Mesendoderm (in vitro differentiated cells): ENCODE results near the gene PDGFA.

Experiments used
- DNase-seq: peaks from one replicate; pipeline ENCODE4 v3.0.0; 2013
- H2AK5ac ChIP-seq: 2 replicates; pipeline ENCODE4 v1.6.1; 2013; ENCODE audit warnings: low read length, inconsistent platforms
- H2BK120ac ChIP-seq: 2 replicates; pipeline ENCODE4 v1.6.1; 2013; ENCODE audit warnings: low read depth, mild to moderate bottlenecking, low read length, moderate library complexity, mixed read lengths
- H2BK15ac ChIP-seq: replicated peaks from 2 replicates; pipeline ENCODE4 v1.6.1; 2013; ENCODE audit warnings: low read depth, mild to moderate bottlenecking, moderate library complexity
- H2BK5ac ChIP-seq: 2 replicates; pipeline ENCODE4 v1.6.1; 2013; ENCODE audit warnings: low read length, inconsistent platforms
- H3K18ac ChIP-seq: 2 replicates; pipeline ENCODE4 v1.6.1; 2013; ENCODE audit warnings: mild to moderate bottlenecking, low read length, mixed read lengths
- H3K23ac ChIP-seq: one replicate; pipeline ENCODE4 v1.6.1; 2013; ENCODE audit warnings: low read length
- H3K27ac ChIP-seq: 2 replicates; pipeline ENCODE4 v1.5.1; 2013; ENCODE audit warnings: low read depth, mild to moderate bottlenecking, inconsistent platforms, low read length, moderate library complexity
- H3K27me3 ChIP-seq: 2 replicates; pipeline ENCODE4 v1.6.1; 2013; ENCODE audit warnings: low read length, control low read depth, mild to moderate bottlenecking, inconsistent platforms; ENCODE audit not compliant: insufficient read depth, poor library complexity
- H3K36me3 ChIP-seq: 2 replicates; pipeline ENCODE4 v1.6.1; 2013; ENCODE audit warnings: low read length, inconsistent platforms; ENCODE audit not compliant: control insufficient read depth, insufficient read depth
- H3K4ac ChIP-seq: one replicate; pipeline ENCODE4 v1.6.1; 2013; ENCODE audit warnings: low read depth, mild to moderate bottlenecking, low read length, moderate library complexity
- H3K4me1 ChIP-seq: 2 replicates; pipeline ENCODE4 v1.6.1; 2013; ENCODE audit warnings: low read depth, low read length, inconsistent platforms; ENCODE audit not compliant: control insufficient read depth
- H3K4me2 ChIP-seq: 2 replicates; pipeline ENCODE4 v1.6.1; 2013; ENCODE audit warnings: low read length
- H3K4me3 ChIP-seq: 2 replicates; pipeline ENCODE4 v1.5.1; 2013; ENCODE audit warnings: mild to moderate bottlenecking, low read length
- H3K56ac ChIP-seq: one replicate; pipeline ENCODE4 v1.6.1; 2013; ENCODE audit warnings: low read length
- H3K79me1 ChIP-seq: 2 replicates; pipeline ENCODE4 v1.6.1; 2013; ENCODE audit warnings: low read length, inconsistent platforms
- H3K79me2 ChIP-seq: 2 replicates; pipeline ENCODE4 v1.6.1; 2013; ENCODE audit warnings: mild to moderate bottlenecking, low read length; ENCODE audit not compliant: control insufficient read depth, insufficient read depth
- H3K9ac ChIP-seq: 2 replicates; pipeline ENCODE4 v1.6.1; 2013; ENCODE audit warnings: low read length, inconsistent platforms
- H4K5ac ChIP-seq: one replicate; pipeline ENCODE4 v1.6.1; 2013; ENCODE audit warnings: low read length
- H4K8ac ChIP-seq: one replicate; pipeline ENCODE4 v1.6.1; 2013; ENCODE audit warnings: low read depth, mild to moderate bottlenecking, control low read depth, low read length, moderate library complexity
- WGBS: extraction: QIAGEN DNeasy Blood & Tissue Kit; methylation state at CpG from one replicate; pipeline ENCODE4 v1.1.7; 2013; ENCODE audit warnings: low lambda C conversion rate, missing lambda C conversion rate; ENCODE audit not compliant: insufficient coverage; ENCODE audit errors: extremely low coverage; 5-methylcytosine and 5-hydroxymethylcytosine counted together

PDGFA gene

GRCh38 chr7:539731-540411, 20.2 kb upstream of the PDGFA start:
- Histone ChIP-seq H3K4me1 (peaks cover 3% of the 10 kb centered on the region), H4K8ac (no peak overlapping the region), H3K27ac (no peak overlapping the region), H3K79me1 (no peaks in the 10 kb centered on the region), H2BK5ac (no peak overlapping the region), H2BK15ac (no peak overlapping the region), H3K79me2 (no peaks in the 10 kb centered on the region), H3K4ac (peak overlapping the region; percentile 81), H3K36me3 (no peaks in the 10 kb centered on the region), H3K27me3 (no peaks in the 10 kb centered on the region), H3K56ac (peak overlapping the region; percentile 10), H2BK120ac (no peak overlapping the region), H3K4me2 (no peak overlapping the region), H4K5ac (no peak overlapping the region), H3K4me3 (no peak overlapping the region), H3K23ac (no peak overlapping the region), H2AK5ac (no peak overlapping the region), H3K18ac (peak overlapping the region; percentile 47), H3K9ac (no peak overlapping the region)
- WGBS: no CpG with 5 or more reads among the region's 17 CpGs
- peak; percentile 25 for DNase-seq

GRCh38 chr7:538764-539685, 19.4 kb upstream of the PDGFA start:
- Histone ChIP-seq H3K36me3 (no peaks in the 10 kb centered on the region), H3K18ac (peak overlapping the region; percentile 47), H2BK5ac (peak overlapping the region; percentile 50), H3K79me1 (no peaks in the 10 kb centered on the region), H2AK5ac (no peak overlapping the region), H4K5ac (no peak overlapping the region), H2BK120ac (peak overlapping the region; percentile 14), H3K9ac (no peak overlapping the region), H3K4me2 (no peak overlapping the region), H3K79me2 (no peaks in the 10 kb centered on the region), H3K4me3 (no peak overlapping the region), H3K4me1 (peaks cover 3% of the 10 kb centered on the region), H3K27me3 (no peaks in the 10 kb centered on the region), H3K23ac (no peak overlapping the region), H3K56ac (peak overlapping the region; percentile 60), H3K27ac (peak overlapping the region; percentile 36), H4K8ac (no peak overlapping the region), H2BK15ac (no peak overlapping the region), H3K4ac (peak overlapping the region; percentile 75)
- peak; percentile 29 for DNase-seq
- no CpG with 5 or more reads among the region's 37 CpGs for WGBS

GRCh38 chr7:537911-538634, 18.4 kb upstream of the PDGFA start:
- DNase-seq: peak; percentile 93
- H2BK5ac ChIP-seq: no peak overlapping the region
- no peak overlapping the region for H3K9ac ChIP-seq
- H3K4me1 ChIP-seq: peaks cover 3% of the 10 kb centered on the region
- H3K79me2 ChIP-seq: no peaks in the 10 kb centered on the region
- WGBS: no CpG with 5 or more reads among the region's 21 CpGs
- H4K5ac ChIP-seq: no peak overlapping the region
- H3K4me3 ChIP-seq: no peak overlapping the region
- no peak overlapping the region for H3K27ac ChIP-seq
- peak overlapping the region; percentile 47 for H3K18ac ChIP-seq
- no peaks in the 10 kb centered on the region for H3K79me1 ChIP-seq
- no peak overlapping the region for H3K23ac ChIP-seq
- H2AK5ac ChIP-seq: no peak overlapping the region
- peak overlapping the region; percentile 75 for H3K4ac ChIP-seq
- H3K27me3 ChIP-seq: no peaks in the 10 kb centered on the region
- H2BK15ac ChIP-seq: no peak overlapping the region
- H3K4me2 ChIP-seq: no peak overlapping the region
- no peak overlapping the region for H4K8ac ChIP-seq
- H2BK120ac ChIP-seq: peak overlapping the region; percentile 14
- no peaks in the 10 kb centered on the region for H3K36me3 ChIP-seq
- peak overlapping the region; percentile 60 for H3K56ac ChIP-seq

GRCh38 chr7:536231-536630, 16.6 kb upstream of the PDGFA start:
- Histone ChIP-seq H3K4ac (no peak overlapping the region), H2BK15ac (no peak overlapping the region), H3K4me2 (no peak overlapping the region), H3K56ac (no peak overlapping the region), H3K4me3 (no peak overlapping the region), H2AK5ac (no peak overlapping the region), H3K4me1 (peaks cover 3% of the 10 kb centered on the region), H3K18ac (no peak overlapping the region), H3K9ac (no peak overlapping the region), H4K8ac (no peak overlapping the region), H3K27ac (no peak overlapping the region), H3K36me3 (no peaks in the 10 kb centered on the region), H3K27me3 (no peaks in the 10 kb centered on the region), H3K79me1 (no peaks in the 10 kb centered on the region), H2BK5ac (no peak overlapping the region), H2BK120ac (no peak overlapping the region), H4K5ac (no peak overlapping the region), H3K23ac (no peak overlapping the region), H3K79me2 (no peaks in the 10 kb centered on the region)
- WGBS: no CpG with 5 or more reads among the region's 12 CpGs
- DNase-seq: no peak

- Histone ChIP-seq H3K79me1 (no peaks in the 10 kb centered on the region), H3K4me2 (no peak overlapping the region), H3K23ac (no peak overlapping the region), H3K4me3 (no peak overlapping the region), H3K27me3 (no peaks in the 10 kb centered on the region), H3K4ac (no peak overlapping the region), H2BK15ac (no peak overlapping the region), H3K18ac (no peak overlapping the region), H2BK5ac (no peak overlapping the region), H3K9ac (no peak overlapping the region), H3K27ac (no peak overlapping the region), H3K79me2 (no peaks in the 10 kb centered on the region), H3K4me1 (peaks cover 3% of the 10 kb centered on the region), H4K5ac (no peak overlapping the region), H2AK5ac (no peak overlapping the region), H3K56ac (no peak overlapping the region), H3K36me3 (no peaks in the 10 kb centered on the region), H4K8ac (no peak overlapping the region), H2BK120ac (no peak overlapping the region)
- WGBS: no CpG with 5 or more reads among the region's 10 CpGs
- DNase-seq: no peak
These were observed 15.3 kb upstream of the PDGFA start for GRCh38 chr7:534959-535358.
